GM18951 (cell line): ENCODE results near the gene PIKFYVE.

Source experiments
- POLR2A ChIP-seq: IDR thresholded peaks from 4 replicates; pipeline ENCODE4 v1.6.1; 2011; ENCODE audit warnings: mild to moderate bottlenecking; ENCODE audit not compliant: insufficient read length, insufficient read depth; ENCODE audit errors: extremely low read depth
- in situ Hi-C: fragments of 300-500 bp; cut with MboI; formaldehyde crosslinking; loops from one replicate; pipeline ENCODE4 v1.12.0; 2022; ENCODE audit warnings: low sequenced_read_pairs, mixed read lengths, inconsistent platforms; ENCODE audit not compliant: unreplicated experiment

The PIKFYVE gene

DNA sequence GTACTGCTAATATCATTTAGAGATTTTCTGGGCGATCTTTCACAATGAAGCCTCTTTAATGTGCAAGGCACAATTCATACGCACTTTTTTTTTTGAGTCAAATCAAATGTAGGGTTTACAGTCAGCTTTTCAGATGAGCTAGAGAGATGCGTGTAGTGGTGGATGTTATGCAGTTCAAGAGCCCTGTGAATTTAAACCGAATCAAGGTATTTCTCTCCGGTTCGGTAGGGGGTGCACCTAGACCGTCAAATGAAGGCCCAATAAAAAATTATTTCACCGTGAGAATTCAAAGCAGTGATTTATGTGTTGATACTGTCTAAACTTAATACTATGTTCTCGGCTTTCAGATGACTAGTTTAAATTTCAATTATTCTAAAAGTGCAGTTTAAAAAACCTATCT lies 141.6 kb downstream of the PIKFYVE start:
- TF ChIP-seq POLR2A: no peak
- in situ Hi-C loops: loop anchor here (25.0 kb wide), 1 partner anchor 805 kb away; no protein-coding TSS in a partner anchor
